ENCODE results near the gene NMNAT2. TPM values are rescaled to one million over a fixed set of nuclear protein-coding genes. Genes with fewer than 3 reads are reported as not detected.

The NMNAT2 gene
- polyA plus RNA-seq, 1 experiment: 0.19 TPM

GRCh38 chr1:183223467-183223866, 194.7 kb downstream of the NMNAT2 start:
- no peaks in the 10 kb centered on the region for H3K9me3 ChIP-seq (ENCODE audit: control insufficient read depth, insufficient read depth, low read length)
- TF ChIP-seq, protein P1, sequence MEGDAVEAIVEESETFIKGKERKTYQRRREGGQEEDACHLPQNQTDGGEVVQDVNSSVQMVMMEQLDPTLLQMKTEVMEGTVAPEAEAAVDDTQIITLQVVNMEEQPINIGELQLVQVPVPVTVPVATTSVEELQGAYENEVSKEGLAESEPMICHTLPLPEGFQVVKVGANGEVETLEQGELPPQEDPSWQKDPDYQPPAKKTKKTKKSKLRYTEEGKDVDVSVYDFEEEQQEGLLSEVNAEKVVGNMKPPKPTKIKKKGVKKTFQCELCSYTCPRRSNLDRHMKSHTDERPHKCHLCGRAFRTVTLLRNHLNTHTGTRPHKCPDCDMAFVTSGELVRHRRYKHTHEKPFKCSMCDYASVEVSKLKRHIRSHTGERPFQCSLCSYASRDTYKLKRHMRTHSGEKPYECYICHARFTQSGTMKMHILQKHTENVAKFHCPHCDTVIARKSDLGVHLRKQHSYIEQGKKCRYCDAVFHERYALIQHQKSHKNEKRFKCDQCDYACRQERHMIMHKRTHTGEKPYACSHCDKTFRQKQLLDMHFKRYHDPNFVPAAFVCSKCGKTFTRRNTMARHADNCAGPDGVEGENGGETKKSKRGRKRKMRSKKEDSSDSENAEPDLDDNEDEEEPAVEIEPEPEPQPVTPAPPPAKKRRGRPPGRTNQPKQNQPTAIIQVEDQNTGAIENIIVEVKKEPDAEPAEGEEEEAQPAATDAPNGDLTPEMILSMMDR (IDR thresholded peaks at IDR 0.05; ENCODE audit: low read depth, low read length): no peak
- H3K27ac ChIP-seq (ENCODE audit: low read depth, low read length): no peak overlapping the region
- H3K4me3 ChIP-seq (ENCODE audit: low read depth, low read length): no peak overlapping the region
- CTCF ChIA-PET: interaction anchor here (3.5 kb wide), 1 partner anchor 11 kb away, joined by 26 read pairs; no protein-coding TSS in a partner anchor
- H3K27me3 ChIP-seq (ENCODE audit: control insufficient read depth, insufficient read depth, low read length): no peaks in the 10 kb centered on the region
- POLR2A ChIA-PET: no interaction called here
- DNase-seq (ENCODE audit: low read depth, low spot score): no peak

DNA sequence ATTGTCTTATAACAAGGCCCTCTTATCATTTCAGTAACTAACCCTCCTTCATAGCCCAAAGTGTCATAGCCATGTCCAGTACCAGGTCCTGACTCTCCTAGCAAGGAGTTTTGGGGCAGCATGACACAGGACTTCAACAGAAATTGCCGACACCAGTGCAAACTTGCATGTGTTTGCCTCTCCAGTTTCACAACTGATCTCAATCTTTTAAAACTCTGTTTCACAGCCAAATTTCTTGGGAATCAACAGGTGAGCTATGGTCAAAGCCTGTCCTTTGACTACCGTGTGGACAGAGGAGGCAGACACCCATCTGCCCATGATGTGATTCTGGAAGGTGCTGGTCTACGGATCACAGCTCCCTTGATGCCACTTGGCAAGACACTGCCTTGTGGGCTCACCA, 195.3 kb downstream of the NMNAT2 start:
- ChIA-PET CTCF (interaction anchor here (2.5 kb wide), 1 partner anchor 12 kb away, joined by 13 read pairs; no protein-coding TSS in a partner anchor), POLR2A (no interaction called here)

GRCh38 chr1:183219616-183220009, 198.6 kb downstream of the NMNAT2 start:
- no peaks in the 10 kb centered on the region for H3K9me3 ChIP-seq (ENCODE audit: control insufficient read depth, insufficient read depth, low read length)
- POLR2A ChIA-PET: no interaction called here
- CTCF ChIA-PET: interaction anchor here (0.6 to 3.2 kb wide), 5 partner anchors 9 to 257 kb away, joined by 3 to 16 read pairs (median 5); no protein-coding TSS in a partner anchor

More for the DNA sequence above, 195.3 kb downstream of the NMNAT2 start:
- no peaks in the 10 kb centered on the region for H3K27me3 ChIP-seq (ENCODE audit: control insufficient read depth, insufficient read depth, low read length)
- TF ChIP-seq, protein P1 (IDR thresholded peaks at IDR 0.05; ENCODE audit: low read depth, low read length): no peak
- no peaks in the 10 kb centered on the region for H3K9me3 ChIP-seq (ENCODE audit: control insufficient read depth, insufficient read depth, low read length)
- no peak overlapping the region for H3K4me3 ChIP-seq (ENCODE audit: low read depth, low read length)
- DNase-seq (ENCODE audit: low read depth, low spot score): no peak
- no peak overlapping the region for H3K27ac ChIP-seq (ENCODE audit: low read depth, low read length)

GRCh38 chr1:183218971-183219615, 199.1 kb downstream of the NMNAT2 start:
- no peaks in the 10 kb centered on the region for H3K27me3 ChIP-seq (ENCODE audit: control insufficient read depth, insufficient read depth, low read length)
- TF ChIP-seq, protein P1 (IDR thresholded peaks at IDR 0.05; ENCODE audit: low read depth, low read length): no peak
- H3K27ac ChIP-seq (ENCODE audit: low read depth, low read length): no peak overlapping the region
- DNase-seq (ENCODE audit: low read depth, low spot score): no peak
- POLR2A ChIA-PET: no interaction called here
- no peak overlapping the region for H3K4me3 ChIP-seq (ENCODE audit: low read depth, low read length)
- CTCF ChIA-PET: interaction anchor here (0.6 to 3.2 kb wide), 5 partner anchors 9 to 257 kb away, joined by 3 to 16 read pairs (median 5); no protein-coding TSS in a partner anchor
- no peaks in the 10 kb centered on the region for H3K9me3 ChIP-seq (ENCODE audit: control insufficient read depth, insufficient read depth, low read length)

More at GRCh38 chr1:183219616-183220009, 198.6 kb downstream of the NMNAT2 start:
- H3K27ac ChIP-seq (ENCODE audit: low read depth, low read length): no peak overlapping the region
- TF ChIP-seq, protein P1 (IDR thresholded peaks at IDR 0.05; ENCODE audit: low read depth, low read length): no peak
- H3K27me3 ChIP-seq (ENCODE audit: control insufficient read depth, insufficient read depth, low read length): no peaks in the 10 kb centered on the region
- no peak overlapping the region for H3K4me3 ChIP-seq (ENCODE audit: low read depth, low read length)
- DNase-seq (ENCODE audit: low read depth, low spot score): no peak

GRCh38 chr1:183218027-183218618, 200.1 kb downstream of the NMNAT2 start:
- TF ChIP-seq, protein P1 (IDR thresholded peaks at IDR 0.05; ENCODE audit: low read depth, low read length): no peak
- H3K27me3 ChIP-seq (ENCODE audit: control insufficient read depth, insufficient read depth, low read length): no peaks in the 10 kb centered on the region
- CTCF ChIA-PET: interaction anchor here (1.8 to 3.2 kb wide), 2 partner anchors 10 to 17 kb away, joined by 11 to 16 read pairs; no protein-coding TSS in a partner anchor
- no peak overlapping the region for H3K4me3 ChIP-seq (ENCODE audit: low read depth, low read length)
- POLR2A ChIA-PET: no interaction called here
- no peak for DNase-seq (ENCODE audit: low read depth, low spot score)
- H3K9me3 ChIP-seq (ENCODE audit: control insufficient read depth, insufficient read depth, low read length): no peaks in the 10 kb centered on the region
- no peak overlapping the region for H3K27ac ChIP-seq (ENCODE audit: low read depth, low read length)

Data from AG04450 (cell line).